ENCODE data around the gene DUSP19. TPM values are rescaled to one million over a fixed set of nuclear protein-coding genes. Genes with fewer than 3 reads are reported as not detected.

Gene DUSP19
- total RNA-seq, 1 donor from 2014 or later, result 1.7 TPM

DNA sequence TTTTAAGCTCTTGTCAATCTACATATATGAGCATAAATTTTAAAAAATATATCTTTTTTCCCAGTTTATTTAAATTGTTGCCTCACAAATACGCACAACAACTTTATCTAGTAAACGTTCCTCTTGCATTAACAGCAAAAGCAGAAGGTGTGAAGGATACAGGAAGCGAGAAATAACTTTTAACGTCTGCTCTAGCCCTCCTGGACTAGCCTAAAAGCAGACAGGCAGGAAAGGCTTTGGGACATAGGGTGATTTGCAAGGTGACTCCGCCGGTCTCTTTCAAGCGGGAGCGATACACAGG lies 434 bp upstream of the DUSP19 start:
- intact Hi-C loops (cut with micrococcal nuclease), result loop anchor here (1.0 to 10.0 kb wide), 4 partner anchors 40 to 1183 kb away; partner anchors contain the start of genes DNAJC10, ITPRID2, NCKAP1 and NUP35
- DNase-seq (ENCODE audit: low spot score), result no peak
- Mint-ChIP-seq H3K27ac (no peak overlapping the region), H3K36me3 (ENCODE audit: low read depth) (no peaks in the 10 kb centered on the region), H3K4me1 (ENCODE audit: low read depth) (peaks cover 15% of the 10 kb centered on the region), H3K27me3 (ENCODE audit: insufficient read depth) (peaks cover 9% of the 10 kb centered on the region), H3K4me3 (peak overlapping the region; percentile 91), H3K9me3 (no peaks in the 10 kb centered on the region)

DNA sequence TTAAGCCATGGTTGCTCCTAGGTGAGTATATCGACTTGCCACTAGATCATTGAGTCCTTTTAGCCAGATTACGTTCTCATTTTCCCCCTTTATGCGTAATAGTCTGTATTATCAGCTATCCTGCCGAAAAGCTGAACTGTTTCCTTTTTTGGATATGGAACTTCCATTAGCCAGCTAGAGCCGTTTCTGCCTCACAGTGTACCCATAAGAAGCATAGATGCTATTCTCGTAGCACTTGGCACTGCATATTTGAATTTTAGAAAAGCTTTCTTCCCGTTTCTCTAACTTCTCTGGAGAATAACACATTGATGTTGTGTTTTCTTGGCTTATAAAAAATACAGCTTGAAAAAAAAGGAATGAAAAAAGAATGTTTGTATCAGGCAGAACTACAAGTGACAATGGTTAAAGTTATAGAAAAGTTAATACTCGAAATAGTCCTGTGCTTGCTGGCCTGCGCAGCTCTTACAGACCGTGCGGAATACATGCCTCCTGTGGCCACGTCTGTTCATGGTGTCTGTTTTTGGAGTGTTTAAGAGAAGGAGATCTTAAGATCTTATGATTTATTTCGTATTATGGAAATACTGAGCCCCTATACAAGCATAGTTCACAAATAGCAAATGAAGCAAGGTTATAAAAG lies 710 bp downstream of the DUSP19 start:
- no peak for DNase-seq (ENCODE audit: low spot score)
- H3K36me3 Mint-ChIP-seq (ENCODE audit: low read depth), result no peaks in the 10 kb centered on the region
- peak overlapping the region; percentile 91 for H3K4me3 Mint-ChIP-seq
- H3K9me3 Mint-ChIP-seq, result no peaks in the 10 kb centered on the region
- intact Hi-C loops (cut with micrococcal nuclease), result loop anchor here (5.0 to 10.0 kb wide), 2 partner anchors 362 to 1184 kb away; partner anchors contain the start of genes DNAJC10 and ITPRID2
- H3K27me3 Mint-ChIP-seq (ENCODE audit: insufficient read depth), result peaks cover 7% of the 10 kb centered on the region
- no peak overlapping the region for H3K27ac Mint-ChIP-seq
- H3K4me1 Mint-ChIP-seq (ENCODE audit: low read depth), result peaks cover 15% of the 10 kb centered on the region

DNA sequence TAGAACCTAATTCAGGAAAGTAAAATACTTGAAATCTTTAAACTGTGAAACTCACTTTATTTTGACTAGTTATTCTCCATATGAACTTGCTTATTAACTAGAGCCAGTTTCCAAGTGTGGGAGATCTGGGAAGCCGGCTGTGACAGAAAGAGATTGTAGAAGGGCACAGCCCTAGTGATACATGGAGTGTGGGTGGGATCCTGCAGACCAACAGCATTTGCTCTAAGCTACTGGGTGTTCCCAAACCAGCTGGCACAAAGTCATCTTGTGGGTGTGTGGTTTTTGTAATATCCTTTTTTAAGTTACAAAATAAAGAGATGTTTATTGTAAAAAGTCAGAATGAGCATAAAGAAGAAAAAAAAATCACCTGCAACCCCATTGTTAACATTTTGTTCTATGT lies 3.4 kb downstream of the DUSP19 start:
- Mint-ChIP-seq H3K9me3 (no peaks in the 10 kb centered on the region), H3K27ac (no peak overlapping the region), H3K27me3 (ENCODE audit: insufficient read depth) (peaks cover 7% of the 10 kb centered on the region), H3K4me1 (ENCODE audit: low read depth) (peaks cover 15% of the 10 kb centered on the region), H3K36me3 (ENCODE audit: low read depth) (no peaks in the 10 kb centered on the region), H3K4me3 (no peak overlapping the region)
- no peak for DNase-seq (ENCODE audit: low spot score)
- intact Hi-C loops (cut with micrococcal nuclease), result no loop called here

DNA sequence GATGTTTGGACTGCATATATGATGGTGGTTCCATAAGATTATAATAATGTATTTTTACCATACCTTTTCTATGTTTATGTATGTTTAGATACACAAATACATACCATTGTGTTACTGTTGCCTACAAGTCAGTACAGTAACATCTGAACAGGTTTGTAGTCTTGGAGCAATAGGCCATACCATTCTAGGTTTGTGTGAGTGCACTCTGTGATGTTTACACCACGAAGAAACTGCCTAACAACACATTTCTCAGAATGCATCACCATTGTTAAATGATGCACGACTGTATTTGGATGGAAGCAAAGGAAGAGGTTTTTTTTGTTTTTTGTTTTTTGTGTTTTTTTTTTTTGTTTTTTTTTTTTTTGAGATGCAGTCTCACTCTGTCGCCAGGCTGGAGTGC lies 9.5 kb downstream of the DUSP19 start:
- Mint-ChIP-seq H3K4me1 (ENCODE audit: low read depth) (no peaks in the 10 kb centered on the region), H3K9me3 (no peaks in the 10 kb centered on the region), H3K27me3 (ENCODE audit: insufficient read depth) (no peaks in the 10 kb centered on the region), H3K4me3 (no peak overlapping the region), H3K36me3 (ENCODE audit: low read depth) (no peaks in the 10 kb centered on the region), H3K27ac (no peak overlapping the region)
- intact Hi-C loops (cut with micrococcal nuclease), result no loop called here
- DNase-seq (ENCODE audit: low spot score), result no peak

DNA sequence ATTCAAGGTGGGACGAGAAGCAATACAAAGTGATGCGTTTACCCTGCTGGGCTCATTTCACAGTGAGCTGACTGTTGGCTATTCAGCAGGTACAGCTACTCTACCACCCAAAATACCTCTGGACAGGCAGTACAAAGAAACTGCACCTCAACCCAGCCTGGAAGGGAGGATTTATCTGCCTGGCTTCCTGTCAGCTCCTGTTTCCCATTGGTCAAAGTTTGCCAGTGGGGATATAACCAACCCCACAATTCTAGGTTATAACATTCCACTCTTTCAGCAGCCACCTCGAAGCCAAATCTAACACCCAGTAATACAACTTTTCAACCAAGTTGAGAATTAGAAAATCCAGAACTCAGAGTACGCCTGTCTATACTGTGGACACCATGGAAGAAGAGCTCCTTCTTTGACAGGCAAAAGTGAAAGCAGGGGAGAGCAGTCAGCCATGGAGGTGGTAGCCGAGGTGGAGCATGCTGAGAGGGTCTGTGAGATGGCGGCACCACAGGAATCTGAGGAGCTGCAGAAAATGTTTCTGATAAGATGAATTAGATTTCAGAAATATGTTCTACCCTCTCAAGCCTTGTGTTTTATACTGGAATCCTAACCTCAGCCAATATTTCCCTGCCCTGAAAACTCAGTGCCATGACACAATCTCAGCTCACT lies 10.8 kb downstream of the DUSP19 start:
- no peaks in the 10 kb centered on the region for H3K36me3 Mint-ChIP-seq (ENCODE audit: low read depth)

DNA sequence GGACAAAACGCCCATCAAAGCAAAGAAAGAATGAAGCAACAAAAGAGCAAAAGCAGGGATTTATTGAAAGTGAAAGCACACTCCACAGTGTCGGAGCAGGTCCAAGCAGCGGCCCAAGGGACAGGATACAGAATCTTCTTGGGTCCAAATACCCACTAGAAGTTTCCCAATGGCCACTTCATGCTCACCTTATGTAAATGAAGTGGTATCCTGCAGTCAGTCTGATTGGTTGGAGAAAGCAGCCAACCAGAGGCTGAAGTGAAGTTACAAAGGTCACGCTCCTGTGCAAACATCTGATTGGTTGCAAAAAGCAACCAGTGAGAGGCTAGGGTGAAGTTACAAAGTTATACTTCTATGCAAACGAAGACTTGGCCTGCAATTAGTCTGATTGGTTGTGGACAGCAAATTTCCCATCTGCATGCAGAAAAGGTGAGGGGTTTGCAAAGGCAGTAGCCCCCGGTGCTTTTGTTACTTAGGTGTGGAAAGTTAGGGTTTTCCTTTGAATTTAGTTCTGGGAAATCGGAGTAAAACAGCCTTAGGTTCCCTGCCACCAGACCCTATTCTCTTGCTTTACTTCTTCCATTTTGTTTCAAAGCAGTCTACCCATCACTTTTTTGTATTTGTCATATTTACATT lies 12.9 kb downstream of the DUSP19 start:
- Mint-ChIP-seq H3K27me3 (ENCODE audit: insufficient read depth) (no peaks in the 10 kb centered on the region), H3K4me1 (ENCODE audit: low read depth) (no peaks in the 10 kb centered on the region), H3K27ac (no peak overlapping the region), H3K36me3 (ENCODE audit: low read depth) (no peaks in the 10 kb centered on the region), H3K4me3 (no peak overlapping the region), H3K9me3 (no peaks in the 10 kb centered on the region)
- DNase-seq (ENCODE audit: low spot score), result no peak
- intact Hi-C loops (cut with micrococcal nuclease), result no loop called here

More for the DNA sequence above, 10.8 kb downstream of the DUSP19 start:
- H3K27me3 Mint-ChIP-seq (ENCODE audit: insufficient read depth), result no peaks in the 10 kb centered on the region
- no peak overlapping the region for H3K4me3 Mint-ChIP-seq
- DNase-seq (ENCODE audit: low spot score), result no peak
- intact Hi-C loops (cut with micrococcal nuclease), result no loop called here
- no peaks in the 10 kb centered on the region for H3K4me1 Mint-ChIP-seq (ENCODE audit: low read depth)
- no peaks in the 10 kb centered on the region for H3K9me3 Mint-ChIP-seq
- no peak overlapping the region for H3K27ac Mint-ChIP-seq

DNA sequence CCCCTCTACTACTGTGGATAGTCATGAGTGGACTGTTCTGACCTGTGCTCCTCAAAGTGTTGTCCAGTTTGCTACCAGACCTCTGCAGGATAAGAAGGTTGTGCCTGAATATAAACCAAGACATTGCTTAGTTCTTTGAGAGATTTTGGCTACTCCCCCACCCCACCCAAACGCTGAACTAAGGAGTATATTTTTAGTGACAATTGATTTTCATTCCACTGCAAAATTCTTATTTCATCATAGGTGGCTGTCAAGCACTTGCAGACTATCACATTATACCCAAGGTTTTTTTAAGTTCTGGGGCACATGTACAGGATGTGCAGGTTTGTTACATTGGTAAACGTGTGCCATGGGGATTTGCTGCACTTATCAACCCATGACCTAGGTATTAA lies 13.4 kb downstream of the DUSP19 start:
- no peak for DNase-seq (ENCODE audit: low spot score)
- Mint-ChIP-seq H3K4me3 (no peak overlapping the region), H3K9me3 (no peaks in the 10 kb centered on the region), H3K36me3 (ENCODE audit: low read depth) (no peaks in the 10 kb centered on the region), H3K27ac (no peak overlapping the region), H3K27me3 (ENCODE audit: insufficient read depth) (no peaks in the 10 kb centered on the region), H3K4me1 (ENCODE audit: low read depth) (no peaks in the 10 kb centered on the region)
- intact Hi-C loops (cut with micrococcal nuclease), result no loop called here

DNA sequence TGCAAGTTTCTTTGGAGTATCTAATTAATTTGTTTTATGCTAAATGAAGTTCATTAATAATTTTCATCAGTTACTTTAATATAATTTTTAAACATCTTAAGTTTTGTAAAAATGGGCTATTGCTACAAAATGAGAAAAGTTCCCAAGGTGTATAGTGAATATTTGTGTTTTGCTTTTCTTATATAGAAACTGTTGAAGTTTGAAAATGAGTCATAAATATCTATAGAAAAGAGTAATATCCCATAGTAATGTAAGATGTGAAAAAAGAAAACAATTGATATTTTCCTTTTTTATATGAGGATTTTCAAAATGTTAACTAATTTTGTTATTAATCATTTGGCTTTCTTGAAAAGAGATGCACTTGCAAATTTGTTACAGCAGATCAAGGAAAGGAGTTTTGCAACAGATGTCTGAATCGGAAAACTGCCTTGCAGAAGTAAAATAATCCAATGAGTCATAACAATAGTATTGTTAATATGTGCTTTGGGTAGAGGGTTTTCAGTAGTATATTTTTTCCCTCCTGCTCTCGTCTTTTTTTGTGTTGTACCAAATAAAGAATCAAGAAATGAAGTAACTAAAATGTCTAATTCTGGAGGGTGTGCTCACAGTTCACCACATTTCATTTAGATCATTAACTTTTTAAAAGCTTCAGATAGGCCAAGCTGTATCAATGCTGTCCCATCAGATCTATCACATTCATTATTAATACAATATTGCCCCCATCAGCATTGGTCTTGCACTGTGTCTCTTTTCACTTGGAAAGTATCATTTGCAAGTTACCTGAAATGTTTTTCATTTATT lies 15.5 kb downstream of the DUSP19 start:
- H3K4me3 Mint-ChIP-seq, result no peak overlapping the region
- H3K36me3 Mint-ChIP-seq (ENCODE audit: low read depth), result no peaks in the 10 kb centered on the region
- intact Hi-C loops (cut with micrococcal nuclease), result no loop called here
- no peaks in the 10 kb centered on the region for H3K4me1 Mint-ChIP-seq (ENCODE audit: low read depth)
- H3K27ac Mint-ChIP-seq, result no peak overlapping the region
- DNase-seq (ENCODE audit: low spot score), result no peak
- no peaks in the 10 kb centered on the region for H3K9me3 Mint-ChIP-seq
- no peaks in the 10 kb centered on the region for H3K27me3 Mint-ChIP-seq (ENCODE audit: insufficient read depth)

DNA sequence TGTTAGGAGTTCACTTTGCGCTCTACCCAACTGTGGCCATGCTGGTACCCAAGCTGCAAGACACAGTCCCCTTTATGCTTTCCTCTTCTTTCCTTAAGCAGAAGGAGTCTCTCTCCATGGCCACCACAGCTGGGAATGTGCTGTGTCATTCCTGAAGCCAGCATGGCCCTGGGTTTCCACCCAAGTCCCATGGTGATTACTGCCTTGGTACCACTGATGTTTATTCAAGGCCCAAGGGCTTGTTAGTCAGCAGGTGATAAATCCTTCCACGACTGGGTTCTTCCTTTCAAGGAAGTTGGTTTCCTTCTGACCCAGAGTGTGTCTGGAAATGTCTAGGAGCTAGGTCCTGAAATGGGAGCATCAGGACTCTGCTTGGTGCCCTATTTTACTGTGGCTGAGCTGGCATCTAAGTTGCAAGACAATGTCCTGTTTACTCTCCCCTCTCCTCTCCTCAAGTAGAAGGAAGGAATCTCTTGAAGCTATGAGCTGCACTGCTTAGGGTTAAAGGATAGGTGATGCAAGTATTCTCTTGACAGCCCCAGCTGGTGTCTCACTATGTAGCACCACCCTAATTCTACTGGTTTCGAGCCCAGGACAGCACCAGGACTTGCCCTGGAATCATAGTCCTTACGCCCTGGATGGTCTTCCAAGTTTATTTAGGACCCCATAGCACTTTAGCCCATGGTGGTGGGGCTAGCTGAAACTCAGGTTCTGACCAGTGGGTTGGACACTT lies 27.0 kb downstream of the DUSP19 start:
- H3K9me3 Mint-ChIP-seq, result no peaks in the 10 kb centered on the region
- H3K27ac Mint-ChIP-seq, result no peak overlapping the region
- H3K4me3 Mint-ChIP-seq, result no peak overlapping the region
- intact Hi-C loops (cut with micrococcal nuclease), result no loop called here
- no peaks in the 10 kb centered on the region for H3K36me3 Mint-ChIP-seq (ENCODE audit: low read depth)
- H3K27me3 Mint-ChIP-seq (ENCODE audit: insufficient read depth), result peaks cover 16% of the 10 kb centered on the region
- DNase-seq (ENCODE audit: low spot score), result no peak
- H3K4me1 Mint-ChIP-seq (ENCODE audit: low read depth), result no peaks in the 10 kb centered on the region

DNA sequence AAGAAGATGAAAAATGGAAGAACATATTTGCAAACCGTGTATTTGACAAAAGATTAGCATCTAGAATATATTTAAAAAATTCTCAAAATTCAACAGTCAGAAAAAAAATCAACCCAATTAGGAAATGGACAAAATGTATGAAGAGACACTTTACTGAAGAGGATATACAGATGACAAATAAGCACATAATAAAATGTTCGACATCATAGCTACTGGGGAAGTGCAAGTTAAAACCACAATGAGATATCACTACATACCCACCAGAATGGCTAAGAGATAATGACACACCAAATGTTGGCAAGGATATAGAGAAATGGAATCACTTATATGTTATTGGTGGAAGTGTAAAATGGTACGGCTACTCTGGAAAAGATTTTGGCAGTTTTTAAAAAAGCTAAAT lies 34.0 kb downstream of the DUSP19 start:
- no peak for DNase-seq (ENCODE audit: low spot score)
- Mint-ChIP-seq H3K4me1 (ENCODE audit: low read depth) (no peaks in the 10 kb centered on the region), H3K9me3 (no peaks in the 10 kb centered on the region), H3K4me3 (no peak overlapping the region), H3K36me3 (ENCODE audit: low read depth) (no peaks in the 10 kb centered on the region), H3K27me3 (ENCODE audit: insufficient read depth) (peaks cover 15% of the 10 kb centered on the region), H3K27ac (no peak overlapping the region)
- intact Hi-C loops (cut with micrococcal nuclease), result no loop called here

DNA sequence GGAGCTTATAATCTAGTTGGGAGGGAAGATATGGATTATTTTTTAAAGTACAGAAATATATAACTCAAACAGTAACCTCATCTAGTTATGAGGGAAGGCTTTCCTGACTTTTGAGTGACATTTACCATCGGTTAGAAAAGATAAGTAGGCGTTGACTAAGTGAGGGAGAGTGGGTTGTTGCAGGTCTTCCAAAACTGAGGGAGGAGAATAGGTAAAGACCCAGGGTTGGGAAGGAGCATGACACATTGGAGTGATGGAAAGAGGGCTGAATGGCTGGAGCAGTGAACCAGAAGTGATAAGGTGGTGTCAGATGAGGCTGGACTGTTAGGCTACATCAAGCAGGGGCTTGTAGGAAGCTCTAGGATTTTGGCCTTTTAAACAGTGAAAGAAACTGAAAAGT lies 35.1 kb downstream of the DUSP19 start:
- no peaks in the 10 kb centered on the region for H3K36me3 Mint-ChIP-seq (ENCODE audit: low read depth)
- intact Hi-C loops (cut with micrococcal nuclease), result no loop called here
- no peak for DNase-seq (ENCODE audit: low spot score)
- H3K9me3 Mint-ChIP-seq, result no peaks in the 10 kb centered on the region
- H3K4me3 Mint-ChIP-seq, result no peak overlapping the region
- H3K4me1 Mint-ChIP-seq (ENCODE audit: low read depth), result no peaks in the 10 kb centered on the region
- peaks cover 16% of the 10 kb centered on the region for H3K27me3 Mint-ChIP-seq (ENCODE audit: insufficient read depth)
- no peak overlapping the region for H3K27ac Mint-ChIP-seq

DNA sequence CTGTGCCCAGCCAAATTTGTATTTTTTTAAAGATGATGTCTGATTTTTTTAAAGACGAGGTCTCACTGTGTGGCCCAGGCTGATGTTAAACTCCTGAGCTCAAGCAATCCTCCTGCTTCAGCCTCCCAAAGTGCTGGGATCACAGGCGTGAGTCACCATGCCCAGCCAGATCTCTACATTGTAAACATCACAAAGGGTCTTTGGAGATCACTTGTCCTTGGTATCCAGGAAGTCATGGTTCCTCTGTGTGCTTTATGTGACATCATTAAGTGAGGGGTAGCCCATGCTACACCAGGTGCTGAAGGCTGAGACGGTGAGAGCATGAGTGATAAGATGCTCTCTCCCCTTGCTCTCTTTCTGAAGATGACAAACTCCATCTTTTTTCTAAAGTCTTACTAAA lies 38.7 kb downstream of the DUSP19 start:
- Mint-ChIP-seq H3K4me3 (no peak overlapping the region), H3K4me1 (ENCODE audit: low read depth) (no peaks in the 10 kb centered on the region), H3K27me3 (ENCODE audit: insufficient read depth) (peaks cover 16% of the 10 kb centered on the region), H3K9me3 (no peaks in the 10 kb centered on the region), H3K36me3 (ENCODE audit: low read depth) (no peaks in the 10 kb centered on the region), H3K27ac (no peak overlapping the region)
- intact Hi-C loops (cut with micrococcal nuclease), result no loop called here
- no peak for DNase-seq (ENCODE audit: low spot score)
